Neural progenitor cell (in vitro differentiated cells): ENCODE data around the gene KRT15. TPM values are rescaled to one million over a fixed set of nuclear protein-coding genes. Genes with fewer than 3 reads are reported as not detected.

Experiments used
- DNase-seq: peaks from one replicate; pipeline ENCODE4 v3.0.0-alpha.2; 2016; ENCODE audit warnings: low spot score
- H2AFZ ChIP-seq: fragments of 200-600 bp; sonication (generic); replicated peaks from 2 replicates; pipeline ENCODE4 v1.6.1; 2016; ENCODE audit warnings: antibody characterized with exemption
- H3F3A ChIP-seq: fragments of 200-600 bp; sonication (generic); 2 replicates; pipeline ENCODE4 v1.6.1; 2016; ENCODE audit warnings: antibody characterized with exemption, low read depth
- H3K27ac ChIP-seq: fragments of 200-600 bp; sonication (generic); 2 replicates; pipeline ENCODE4 v1.5.1; 2016; ENCODE audit warnings: mild to moderate bottlenecking
- H3K27me3 ChIP-seq: fragments of 200-600 bp; sonication (generic); 2 replicates; pipeline ENCODE4 v1.6.1; 2016; ENCODE audit warnings: mild to moderate bottlenecking, moderate library complexity
- H3K36me3 ChIP-seq: fragments of 200-600 bp; sonication (generic); 2 replicates; pipeline ENCODE4 v1.5.1; 2016
- H3K4me1 ChIP-seq: fragments of 200-600 bp; sonication (generic); 2 replicates; pipeline ENCODE4 v1.6.1; 2016; ENCODE audit warnings: mixed run types
- H3K4me2 ChIP-seq: fragments of 200-600 bp; sonication (generic); 2 replicates; pipeline ENCODE4 v1.6.1; 2016
- H3K4me3 ChIP-seq: fragments of 200-600 bp; sonication (generic); 2 replicates; pipeline ENCODE4 v1.5.1; 2016
- H3K79me2 ChIP-seq: fragments of 200-600 bp; sonication (generic); 2 replicates; pipeline ENCODE4 v1.6.1; 2016; ENCODE audit warnings: low read depth
- H3K9ac ChIP-seq: fragments of 200-600 bp; sonication (generic); 2 replicates; pipeline ENCODE4 v1.6.1; 2016
- H3K9me3 ChIP-seq: fragments of 200-600 bp; sonication (generic); 2 replicates; pipeline ENCODE4 v1.5.1; 2016; ENCODE audit warnings: low read depth
- H4K20me1 ChIP-seq: fragments of 200-600 bp; sonication (generic); 2 replicates; pipeline ENCODE4 v1.6.1; 2016; ENCODE audit warnings: low read depth
- H3K27ac Mint-ChIP-seq: 3 replicates; pipeline ENCODE4 v1.8.0; 2021; ENCODE audit warnings: mixed read lengths
- H3K27me3 Mint-ChIP-seq: 2 replicates; pipeline ENCODE4 v1.8.0; 2022; ENCODE audit warnings: low read depth, mild to moderate bottlenecking, inconsistent platforms, moderate library complexity, mixed read lengths; ENCODE audit not compliant: insufficient read depth
- H3K36me3 Mint-ChIP-seq: 3 replicates; pipeline ENCODE4 v1.8.0; 2021; ENCODE audit warnings: mixed read lengths
- H3K4me1 Mint-ChIP-seq: 3 replicates; pipeline ENCODE4 v1.8.0; 2021; ENCODE audit warnings: mixed read lengths
- H3K4me3 Mint-ChIP-seq: 3 replicates; pipeline ENCODE4 v1.8.0; 2021; ENCODE audit warnings: mild to moderate bottlenecking, moderate library complexity, mixed read lengths
- H3K9me3 Mint-ChIP-seq: 3 replicates; pipeline ENCODE4 v1.8.0; 2020; ENCODE audit warnings: mixed read lengths
- EZH2 ChIP-seq: fragments of 200-600 bp; sonication (generic); IDR thresholded peaks from 2 replicates; pipeline ENCODE4 v1.6.1; 2017; ENCODE audit warnings: antibody characterized with exemption, mild to moderate bottlenecking, moderate library complexity
- EZH2phosphoT487 ChIP-seq: fragments of 200-600 bp; sonication (generic); IDR thresholded peaks from 2 replicates; pipeline ENCODE4 v1.6.1; 2017; ENCODE audit warnings: antibody characterized with exemption
- total RNA-seq: library from RNA; depleted of rRNA; stranded (reverse); fragments of >200 nt; gene quantifications from 2 replicates; pipeline ENCODE4 v1.2.3, GENCODE V29; 2015; ENCODE audit warnings: low replicate concordance
- TF ChIP-seq, protein P1 (sequence below): fragments of 200-600 bp; sonication (generic); IDR thresholded peaks from 2 replicates; pipeline ENCODE4 v1.5.1; 2017; ENCODE audit warnings: antibody characterized with exemption, mild to moderate bottlenecking

KRT15 gene
- total RNA-seq, 1 donor from 2014 or later, result not detected

DNA sequence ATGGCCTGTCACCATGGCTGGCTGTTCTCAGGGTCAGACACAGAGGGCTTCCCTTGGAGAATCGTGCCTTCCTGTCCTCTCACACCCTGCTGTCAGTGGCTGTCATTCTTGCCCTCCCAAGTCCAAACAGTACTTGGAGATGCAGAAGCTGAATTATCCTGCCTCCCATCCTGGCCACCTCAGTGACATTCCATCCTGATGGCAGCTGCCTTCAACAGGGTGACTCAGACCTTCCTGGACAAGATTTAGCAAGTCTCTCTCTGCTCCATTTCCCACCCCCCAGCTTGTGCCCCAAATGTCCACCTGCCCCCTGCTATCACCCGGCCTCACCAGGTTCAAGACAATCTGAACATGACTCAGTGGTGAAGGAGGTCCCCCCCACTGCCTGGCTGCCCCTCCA is 24.2 kb downstream of the KRT15 start:
- Histone ChIP-seq H3K79me2 (no peaks in the 10 kb centered on the region), H2AFZ (no peak overlapping the region), H3K4me3 (no peak overlapping the region), H3K9ac (no peak overlapping the region), H3K27me3 (no peaks in the 10 kb centered on the region), H3K4me1 (no peaks in the 10 kb centered on the region), H3K4me2 (no peak overlapping the region), H4K20me1 (no peaks in the 10 kb centered on the region), H3K9me3 (no peaks in the 10 kb centered on the region), H3K27ac (no peak overlapping the region), H3F3A (no peaks in the 10 kb centered on the region), H3K36me3 (no peaks in the 10 kb centered on the region)
- peak overlapping the region; percentile 39 for H3K27ac Mint-ChIP-seq
- H3K9me3 Mint-ChIP-seq, result no peaks in the 10 kb centered on the region
- TF ChIP-seq EZH2phosphoT487, result no peak
- H3K36me3 Mint-ChIP-seq, result no peaks in the 10 kb centered on the region
- H3K4me3 Mint-ChIP-seq, result no peak overlapping the region
- DNase-seq, result no peak
- H3K27me3 Mint-ChIP-seq, result peaks cover 5% of the 10 kb centered on the region
- peaks cover 11% of the 10 kb centered on the region for H3K4me1 Mint-ChIP-seq

DNA sequence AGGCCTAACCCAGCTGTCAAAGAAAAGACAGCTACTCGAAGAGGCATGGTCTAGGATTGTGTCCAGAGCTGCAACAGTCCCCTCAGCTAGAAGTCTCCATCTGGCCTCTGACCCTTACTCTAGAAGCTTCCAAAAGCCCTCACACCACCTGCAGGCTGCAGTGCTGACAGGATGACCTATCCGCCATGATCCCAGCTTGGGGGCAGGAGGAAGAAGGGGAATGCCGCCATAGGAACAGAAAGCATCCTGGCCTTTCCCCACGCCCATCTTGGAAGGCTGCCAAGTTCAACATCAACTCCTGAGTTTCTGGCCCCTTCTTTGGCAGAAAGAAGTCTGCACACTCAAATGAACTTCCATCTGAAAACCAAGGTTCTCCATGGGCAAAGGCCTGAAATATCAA is 25.9 kb downstream of the KRT15 start:
- Mint-ChIP-seq H3K27ac (no peak overlapping the region), H3K36me3 (no peaks in the 10 kb centered on the region), H3K9me3 (no peaks in the 10 kb centered on the region), H3K4me1 (peaks cover 11% of the 10 kb centered on the region), H3K27me3 (peaks cover 8% of the 10 kb centered on the region), H3K4me3 (no peak overlapping the region)
- Histone ChIP-seq H4K20me1 (no peaks in the 10 kb centered on the region), H3K27ac (no peak overlapping the region), H3K9ac (no peak overlapping the region), H2AFZ (no peak overlapping the region), H3K79me2 (no peaks in the 10 kb centered on the region), H3K9me3 (no peaks in the 10 kb centered on the region), H3K4me1 (no peaks in the 10 kb centered on the region), H3K4me3 (no peak overlapping the region), H3K36me3 (no peaks in the 10 kb centered on the region), H3F3A (no peaks in the 10 kb centered on the region), H3K27me3 (no peaks in the 10 kb centered on the region), H3K4me2 (no peak overlapping the region)
- TF ChIP-seq EZH2 (no peak), EZH2phosphoT487 (no peak)
- TF ChIP-seq, protein P1, sequence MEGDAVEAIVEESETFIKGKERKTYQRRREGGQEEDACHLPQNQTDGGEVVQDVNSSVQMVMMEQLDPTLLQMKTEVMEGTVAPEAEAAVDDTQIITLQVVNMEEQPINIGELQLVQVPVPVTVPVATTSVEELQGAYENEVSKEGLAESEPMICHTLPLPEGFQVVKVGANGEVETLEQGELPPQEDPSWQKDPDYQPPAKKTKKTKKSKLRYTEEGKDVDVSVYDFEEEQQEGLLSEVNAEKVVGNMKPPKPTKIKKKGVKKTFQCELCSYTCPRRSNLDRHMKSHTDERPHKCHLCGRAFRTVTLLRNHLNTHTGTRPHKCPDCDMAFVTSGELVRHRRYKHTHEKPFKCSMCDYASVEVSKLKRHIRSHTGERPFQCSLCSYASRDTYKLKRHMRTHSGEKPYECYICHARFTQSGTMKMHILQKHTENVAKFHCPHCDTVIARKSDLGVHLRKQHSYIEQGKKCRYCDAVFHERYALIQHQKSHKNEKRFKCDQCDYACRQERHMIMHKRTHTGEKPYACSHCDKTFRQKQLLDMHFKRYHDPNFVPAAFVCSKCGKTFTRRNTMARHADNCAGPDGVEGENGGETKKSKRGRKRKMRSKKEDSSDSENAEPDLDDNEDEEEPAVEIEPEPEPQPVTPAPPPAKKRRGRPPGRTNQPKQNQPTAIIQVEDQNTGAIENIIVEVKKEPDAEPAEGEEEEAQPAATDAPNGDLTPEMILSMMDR, result no peak
- no peak for DNase-seq

DNA sequence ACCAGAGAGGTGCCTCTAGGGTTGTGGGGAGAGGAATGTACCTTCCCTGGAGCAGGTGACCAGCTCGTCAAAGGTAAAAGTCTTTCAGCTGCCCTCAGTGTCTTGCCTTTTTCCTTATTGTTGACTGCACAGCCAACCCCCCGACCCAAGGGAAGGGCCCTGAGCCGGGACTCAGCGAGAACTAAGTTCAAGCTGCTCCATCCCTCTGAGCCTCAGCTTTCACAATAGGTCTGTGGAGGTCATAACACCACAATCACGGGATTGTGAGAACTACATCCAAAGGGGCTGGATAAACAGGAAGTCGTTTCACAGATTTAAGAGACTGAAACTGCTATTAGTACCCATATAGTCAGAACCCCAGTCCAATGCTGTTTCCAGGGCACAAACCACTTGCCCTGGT is 26.3 kb downstream of the KRT15 start:
- DNase-seq, result no peak
- H3K27ac Mint-ChIP-seq, result no peak overlapping the region

DNA sequence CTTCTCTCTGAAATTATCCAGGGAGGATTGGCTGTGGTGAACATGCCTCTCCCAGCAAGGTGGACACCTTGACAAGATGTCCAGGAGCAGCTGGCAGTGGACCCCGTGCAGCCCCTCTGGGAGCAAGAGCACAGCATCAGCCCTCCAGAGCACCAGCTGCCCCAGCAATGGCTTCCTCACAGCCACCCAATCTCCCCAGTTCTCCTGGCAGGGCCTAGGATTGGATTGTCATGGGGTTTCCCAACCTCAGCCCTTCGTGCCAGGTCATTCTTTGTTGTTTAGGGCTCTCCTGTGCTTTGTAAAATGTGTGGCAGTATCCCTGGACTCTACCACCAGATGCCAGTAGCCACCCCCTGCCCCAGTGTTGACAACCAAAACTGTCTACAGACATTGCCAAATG is 27.2 kb downstream of the KRT15 start:
- H3K9me3 ChIP-seq, result no peaks in the 10 kb centered on the region

More for the DNA sequence above, 26.3 kb downstream of the KRT15 start:
- no peaks in the 10 kb centered on the region for H4K20me1 ChIP-seq
- H2AFZ ChIP-seq, result no peak overlapping the region
- no peak overlapping the region for H3K4me3 ChIP-seq
- Mint-ChIP-seq H3K36me3 (no peaks in the 10 kb centered on the region), H3K9me3 (no peaks in the 10 kb centered on the region), H3K4me3 (no peak overlapping the region), H3K4me1 (peaks cover 11% of the 10 kb centered on the region), H3K27me3 (peaks cover 8% of the 10 kb centered on the region)
- H3K9ac ChIP-seq, result no peak overlapping the region
- H3K27ac ChIP-seq, result no peak overlapping the region
- H3K79me2 ChIP-seq, result no peaks in the 10 kb centered on the region
- H3K36me3 ChIP-seq, result no peaks in the 10 kb centered on the region
- no peaks in the 10 kb centered on the region for H3F3A ChIP-seq
- TF ChIP-seq EZH2 (no peak), EZH2phosphoT487 (no peak)
- TF ChIP-seq, protein P1, result no peak
- H3K9me3 ChIP-seq, result no peaks in the 10 kb centered on the region
- no peaks in the 10 kb centered on the region for H3K27me3 ChIP-seq
- H3K4me2 ChIP-seq, result no peak overlapping the region
- no peaks in the 10 kb centered on the region for H3K4me1 ChIP-seq

More for the DNA sequence above, 27.2 kb downstream of the KRT15 start:
- H3K9ac ChIP-seq, result no peak overlapping the region
- H3K27me3 Mint-ChIP-seq, result peaks cover 8% of the 10 kb centered on the region
- no peak overlapping the region for H3K27ac ChIP-seq
- no peak overlapping the region for H3K4me2 ChIP-seq
- no peaks in the 10 kb centered on the region for H4K20me1 ChIP-seq
- H3K9me3 Mint-ChIP-seq, result peaks cover under 1% of the 10 kb centered on the region
- no peaks in the 10 kb centered on the region for H3K4me1 ChIP-seq
- DNase-seq, result no peak
- no peak overlapping the region for H3K27ac Mint-ChIP-seq
- no peaks in the 10 kb centered on the region for H3K27me3 ChIP-seq
- no peaks in the 10 kb centered on the region for H3F3A ChIP-seq
- H3K4me3 ChIP-seq, result no peak overlapping the region
- peaks cover 11% of the 10 kb centered on the region for H3K4me1 Mint-ChIP-seq
- TF ChIP-seq EZH2phosphoT487 (no peak), EZH2 (no peak)
- TF ChIP-seq, protein P1, result no peak
- no peaks in the 10 kb centered on the region for H3K36me3 ChIP-seq
- H3K79me2 ChIP-seq, result no peaks in the 10 kb centered on the region
- H3K36me3 Mint-ChIP-seq, result no peaks in the 10 kb centered on the region
- no peak overlapping the region for H3K4me3 Mint-ChIP-seq
- no peak overlapping the region for H2AFZ ChIP-seq
